NCI-H82 (cell line): ENCODE measurements around the gene HEXIM2.

Experiments
- DNase-seq: peaks from one replicate; lab custom pipeline; 2025; lab: John Stamatoyannopoulos, UW

Gene HEXIM2

GRCh38 chr17:45127548-45128300, 34.0 kb upstream of the HEXIM2 start:
- DNase-seq: no peak

- DNase-seq: no peak
Measured at GRCh38 chr17:45128331-45128730, 33.3 kb upstream of the HEXIM2 start.

GRCh38 chr17:45128989-45129388, 32.7 kb upstream of the HEXIM2 start:
- DNase-seq: no peak

- DNase-seq: peak; percentile 97
Measured at GRCh38 chr17:45129426-45129939, 32.2 kb upstream of the HEXIM2 start.

GRCh38 chr17:45129940-45130680, 31.6 kb upstream of the HEXIM2 start:
- no peak for DNase-seq

GRCh38 chr17:45130681-45131615, 30.7 kb upstream of the HEXIM2 start:
- DNase-seq: no peak

GRCh38 chr17:45131616-45132319, 29.9 kb upstream of the HEXIM2 start:
- peak; percentile 82 for DNase-seq

GRCh38 chr17:45132320-45132571, 29.4 kb upstream of the HEXIM2 start, which contains the start of gene PLCD3:
TSS of gene PLCD3 (minus strand) at chr17:45132515. CDS start at chr17:45132410, 105 bp downstream.
- DNase-seq: no peak

- DNase-seq: peak; percentile 90
Measured at GRCh38 chr17:45132572-45133463, 28.9 kb upstream of the HEXIM2 start.

- peak; percentile 99 for DNase-seq
Measured at GRCh38 chr17:45135192-45135977, 26.3 kb upstream of the HEXIM2 start, which contains the start of gene ACBD4. TSS of gene ACBD4 (plus strand) at chr17:45135687. CDS start at chr17:45136145, 458 bp downstream.

GRCh38 chr17:45135978-45136791, 25.5 kb upstream of the HEXIM2 start:
- no peak for DNase-seq

- no peak for DNase-seq
Measured at GRCh38 chr17:45136846-45137560, 24.7 kb upstream of the HEXIM2 start.

- no peak for DNase-seq
Measured at GRCh38 chr17:45137561-45138305, 23.9 kb upstream of the HEXIM2 start.

GRCh38 chr17:45138911-45139532, 22.7 kb upstream of the HEXIM2 start:
- peak; percentile 87 for DNase-seq

- DNase-seq: no peak
Measured at GRCh38 chr17:45139533-45139920, 22.1 kb upstream of the HEXIM2 start.

- no peak for DNase-seq
Measured at GRCh38 chr17:45143094-45143670, 18.5 kb upstream of the HEXIM2 start.
